ENCODE measurements around the gene HSPB2.

Gene HSPB2

GRCh38 chr11:111939836-111940604 lies 27.5 kb downstream of the HSPB2 start:
- no peak for DNase-seq

GRCh38 chr11:111941963-111942362 lies 29.4 kb downstream of the HSPB2 start:
- DNase-seq = no peak

- DNase-seq = no peak
Observed at GRCh38 chr11:111942829-111943228, 30.3 kb downstream of the HSPB2 start.

- DNase-seq = no peak
Observed at GRCh38 chr11:111944139-111944538, 31.6 kb downstream of the HSPB2 start.

- DNase-seq = no peak
Observed at GRCh38 chr11:111944651-111945051, 32.1 kb downstream of the HSPB2 start.

- DNase-seq = no peak
Observed at GRCh38 chr11:111945198-111945597, 32.7 kb downstream of the HSPB2 start.

- no peak for DNase-seq
Observed at GRCh38 chr11:111946499-111946898, 34.0 kb downstream of the HSPB2 start.

GRCh38 chr11:111947143-111947542 lies 34.6 kb downstream of the HSPB2 start:
- DNase-seq = no peak

GRCh38 chr11:111949519-111950426 lies 37.2 kb downstream of the HSPB2 start:
- no peak for DNase-seq

- DNase-seq = no peak
Observed at GRCh38 chr11:111951565-111951964, 39.0 kb downstream of the HSPB2 start.

GRCh38 chr11:111954154-111954553 lies 41.6 kb downstream of the HSPB2 start:
- DNase-seq = no peak

GRCh38 chr11:111957663-111958444 lies 45.3 kb downstream of the HSPB2 start:
- no peak for DNase-seq

GRCh38 chr11:111960916-111961315 lies 48.4 kb downstream of the HSPB2 start:
- DNase-seq = no peak

GRCh38 chr11:111961389-111962300 lies 49.1 kb downstream of the HSPB2 start:
- DNase-seq = no peak

Measured in AML-193 (cell line).